ENCODE data around the gene IFT122. TPM values are rescaled to one million over a fixed set of nuclear protein-coding genes. Genes with fewer than 3 reads are reported as not detected.

IFT122 gene
- total RNA-seq, 2 experiments from 2014 or later: 21.6 to 37.0 TPM

DNA sequence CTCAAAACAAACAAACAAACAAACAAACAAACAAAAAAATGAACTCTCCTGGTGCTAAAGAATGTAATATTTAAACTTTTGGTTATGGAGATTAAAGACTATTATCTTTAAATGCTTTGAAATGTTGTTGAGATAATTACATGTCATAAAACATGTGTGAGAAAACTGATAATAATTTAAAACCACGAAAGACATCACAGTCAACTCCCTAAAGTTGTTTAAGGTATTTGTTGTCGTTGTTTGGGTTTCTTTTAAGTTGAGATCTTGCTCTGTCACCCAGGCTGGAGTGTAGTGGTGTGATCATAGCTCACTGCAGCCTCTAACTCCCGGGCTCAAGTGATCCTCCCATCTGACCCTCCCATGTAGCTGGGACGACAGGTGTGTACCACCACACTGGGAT, 23.6 kb upstream of the IFT122 start:
- intact Hi-C loops (cut with micrococcal nuclease; ENCODE audit: unreplicated experiment): no loop called here
- Histone ChIP-seq H3K4me2 (ENCODE audit: low read length) (no peak overlapping the region), H3K9me3 (ENCODE audit: low read length) (no peaks in the 10 kb centered on the region; the same call in 1 of the 2 replicates), H3K4me1 (ENCODE audit: insufficient read depth, low read length, poor library complexity, severe bottlenecking) (no peaks in the 10 kb centered on the region), H3K36me3 (ENCODE audit: insufficient read depth, low read length) (no peaks in the 10 kb centered on the region; the same call in 1 of the 2 replicates), H3K4me3 (ENCODE audit: low read depth, low read length, poor library complexity, severe bottlenecking) (no peak overlapping the region), H3K79me2 (ENCODE audit: insufficient read depth, low read depth, low read length) (no peaks in the 10 kb centered on the region), H3K9me2 (ENCODE audit: insufficient read depth, low read length) (no peaks in the 10 kb centered on the region), H2AFZ (ENCODE audit: low read length) (no peak overlapping the region), H3K27ac (ENCODE audit: low read depth, low read length, poor library complexity, severe bottlenecking) (no peak overlapping the region), H4K20me1 (ENCODE audit: insufficient read depth, low read length) (no peaks in the 10 kb centered on the region)
- no peak for TF ChIP-seq EZH2phosphoT487 (IDR thresholded peaks at IDR 0.05; ENCODE audit: borderline replicate concordance, low read depth, low read length)
- TF ChIP-seq, protein P1, sequence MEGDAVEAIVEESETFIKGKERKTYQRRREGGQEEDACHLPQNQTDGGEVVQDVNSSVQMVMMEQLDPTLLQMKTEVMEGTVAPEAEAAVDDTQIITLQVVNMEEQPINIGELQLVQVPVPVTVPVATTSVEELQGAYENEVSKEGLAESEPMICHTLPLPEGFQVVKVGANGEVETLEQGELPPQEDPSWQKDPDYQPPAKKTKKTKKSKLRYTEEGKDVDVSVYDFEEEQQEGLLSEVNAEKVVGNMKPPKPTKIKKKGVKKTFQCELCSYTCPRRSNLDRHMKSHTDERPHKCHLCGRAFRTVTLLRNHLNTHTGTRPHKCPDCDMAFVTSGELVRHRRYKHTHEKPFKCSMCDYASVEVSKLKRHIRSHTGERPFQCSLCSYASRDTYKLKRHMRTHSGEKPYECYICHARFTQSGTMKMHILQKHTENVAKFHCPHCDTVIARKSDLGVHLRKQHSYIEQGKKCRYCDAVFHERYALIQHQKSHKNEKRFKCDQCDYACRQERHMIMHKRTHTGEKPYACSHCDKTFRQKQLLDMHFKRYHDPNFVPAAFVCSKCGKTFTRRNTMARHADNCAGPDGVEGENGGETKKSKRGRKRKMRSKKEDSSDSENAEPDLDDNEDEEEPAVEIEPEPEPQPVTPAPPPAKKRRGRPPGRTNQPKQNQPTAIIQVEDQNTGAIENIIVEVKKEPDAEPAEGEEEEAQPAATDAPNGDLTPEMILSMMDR (conservative IDR thresholded peaks at IDR 0.05; ENCODE audit: low read length): no peak
- no peak for DNase-seq (ENCODE audit: low spot score)
- CTCF ChIA-PET (ENCODE audit: unreplicated experiment): no interaction called here
- BruUV-seq (replicated peaks): no TSS peak
- POLR2A ChIA-PET: interaction anchor here (0.7 to 0.8 kb wide), 3 partner anchors 12 to 400 kb away, joined by 3 to 6 read pairs (median 3); no protein-coding TSS in a partner anchor

DNA sequence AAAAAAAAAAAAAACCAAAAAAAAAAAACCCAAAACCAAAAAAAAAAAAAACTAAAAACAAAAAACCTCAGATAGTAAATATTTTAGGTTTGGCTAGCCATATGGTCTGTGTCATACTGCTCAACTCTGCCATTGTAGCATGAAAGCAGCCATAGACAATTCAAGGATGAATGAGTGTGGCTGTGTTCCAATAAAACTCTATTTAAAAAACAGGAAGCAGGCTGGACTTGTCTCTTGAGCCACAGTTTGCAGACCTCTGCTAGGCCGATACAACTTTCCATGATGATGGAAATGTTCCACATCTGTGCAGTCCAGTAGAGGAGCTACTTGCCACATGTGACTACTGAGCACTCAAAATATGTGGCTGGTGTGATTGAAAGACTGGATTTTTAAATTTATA, 22.7 kb upstream of the IFT122 start:
- no peaks in the 10 kb centered on the region for H3K4me1 ChIP-seq (ENCODE audit: insufficient read depth, low read length, poor library complexity, severe bottlenecking)
- no peak for DNase-seq (ENCODE audit: low spot score)
- no peak overlapping the region for H2AFZ ChIP-seq (ENCODE audit: low read length)
- H3K4me3 ChIP-seq (ENCODE audit: low read depth, low read length, poor library complexity, severe bottlenecking): no peak overlapping the region
- H3K9me3 ChIP-seq (ENCODE audit: low read length): no peaks in the 10 kb centered on the region; the same call in 1 of the 2 replicates
- H3K36me3 ChIP-seq (ENCODE audit: insufficient read depth, low read length): no peaks in the 10 kb centered on the region; the same call in 1 of the 2 replicates
- TF ChIP-seq, protein P1 (conservative IDR thresholded peaks at IDR 0.05; ENCODE audit: low read length): no peak
- TF ChIP-seq EZH2phosphoT487 (IDR thresholded peaks at IDR 0.05; ENCODE audit: borderline replicate concordance, low read depth, low read length): no peak
- H4K20me1 ChIP-seq (ENCODE audit: insufficient read depth, low read length): no peaks in the 10 kb centered on the region
- H3K9me2 ChIP-seq (ENCODE audit: insufficient read depth, low read length): no peaks in the 10 kb centered on the region
- H3K27ac ChIP-seq (ENCODE audit: low read depth, low read length, poor library complexity, severe bottlenecking): no peak overlapping the region
- no peaks in the 10 kb centered on the region for H3K79me2 ChIP-seq (ENCODE audit: insufficient read depth, low read depth, low read length)
- BruUV-seq (replicated peaks): no TSS peak
- CTCF ChIA-PET (ENCODE audit: unreplicated experiment): no interaction called here
- intact Hi-C loops (cut with micrococcal nuclease; ENCODE audit: unreplicated experiment): no loop called here
- no peak overlapping the region for H3K4me2 ChIP-seq (ENCODE audit: low read length)
- POLR2A ChIA-PET: interaction anchor here (0.6 to 1.1 kb wide), 4 partner anchors 9 to 60 kb away, joined by 3 to 4 read pairs (median 3); no protein-coding TSS in a partner anchor
